Thyroid gland (tissue), 4 donors: ENCODE results near the gene ENTHD1. TPM values are rescaled to one million over a fixed set of nuclear protein-coding genes. Genes with fewer than 3 reads are reported as not detected.

Experiments
- DNase-seq, 2 donors: peaks; one replicate each; pipeline ENCODE4 v3.0.0-alpha.2; 2019
- H3K27ac ChIP-seq, 3 donors: fragments of 200-600 bp; sonication (generic); 1 replicate in 2 of 3; 2 replicates in 1 of 3; pipeline ENCODE4 v1.5.1; 2016 to 2019; ENCODE audit warnings: mild to moderate bottlenecking in 1 of 3, moderate library complexity in 1 of 3
- H3K27me3 ChIP-seq: fragments of 200-600 bp; sonication (generic); one replicate; pipeline ENCODE4 v1.5.1; 2019
- H3K36me3 ChIP-seq, 2 donors: fragments of 200-600 bp; sonication (generic); one replicate each; pipeline ENCODE4 v1.5.1; 2016 to 2019
- H3K4me1 ChIP-seq, 2 donors: fragments of 200-600 bp; sonication (generic); one replicate each; pipeline ENCODE4 v1.5.1; 2017 to 2019
- H3K4me3 ChIP-seq, 3 donors: fragments of 200-600 bp; sonication (generic); replicated peaks in 1 of 3; 1 replicate in 2 of 3; 2 replicates in 1 of 3; pipeline ENCODE4 v1.5.1; 2016; ENCODE audit warnings: mild to moderate bottlenecking in 1 of 3
- H3K9me3 ChIP-seq: fragments of 200-600 bp; sonication (generic); one replicate; pipeline ENCODE4 v1.5.1; 2017
- POLR2A ChIP-seq, 2 donors: fragments of 450-650 bp; IDR thresholded peaks; one replicate each; pipeline ENCODE4 v1.6.1; 2017; ENCODE audit warnings: antibody characterized with exemption in 2 of 2, mild to moderate bottlenecking in 2 of 2, moderate library complexity in 1 of 2
- WGBS, 2 donors: methylation state at CpG; one replicate each; pipeline ENCODE4 v1.1.5; 2017; 5-methylcytosine and 5-hydroxymethylcytosine counted together
- intact Hi-C: fragments of 100-400 bp; cut with DNase I; formaldehyde crosslinking; loops from one replicate; pipeline ENCODE4 v1.15.1; 2023
- total RNA-seq, 4 donors: library from RNA; depleted of rRNA; stranded (reverse); fragments of >200 nt; gene quantifications; one replicate each; pipeline ENCODE4 v1.2.3, GENCODE V29; 2016
- TF ChIP-seq, protein P1 (sequence below), 6 experiments: fragments of 200-600 bp in 3 of 6; fragments of 450-650 bp in 3 of 6; sonication (generic) in 3 of 6; IDR thresholded peaks; one replicate each; pipeline ENCODE4 v1.5.1; 2016 to 2019; ENCODE audit warnings: antibody characterized with exemption in 6 of 6, mild to moderate bottlenecking in 2 of 6, inconsistent platforms in 1 of 6, moderate library complexity in 1 of 6

The ENTHD1 gene
- total RNA-seq, 4 donors from 2014 or later, result 1.3 TPM; not detected in 3

DNA sequence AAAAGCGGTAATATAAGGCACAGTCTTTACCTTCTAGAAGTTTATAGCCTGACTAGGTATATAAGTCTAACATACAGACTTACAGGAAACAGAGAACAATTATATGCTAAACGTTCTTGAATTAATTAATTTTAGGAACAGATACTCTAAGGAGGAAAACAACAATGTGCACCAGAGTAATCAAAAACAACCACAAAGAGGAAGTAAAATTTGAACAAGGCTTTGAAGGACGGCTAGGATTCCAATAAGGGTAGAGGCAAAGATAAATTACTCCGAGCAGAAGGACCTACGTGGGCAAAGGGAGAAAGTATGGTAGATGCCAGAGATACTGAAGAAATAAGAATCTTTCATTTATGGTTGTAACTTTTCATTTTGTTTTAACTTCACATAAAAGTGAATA is 54.4 kb downstream of the ENTHD1 start:
- H3K27ac ChIP-seq, result no peak overlapping the region
- no peak for DNase-seq
- H3K9me3 ChIP-seq, result no peaks in the 10 kb centered on the region
- intact Hi-C loops, result no loop called here
- 78 to 85% methylated on average over 5 of the region's 5 CpGs for WGBS, 2 donors
- no peaks in the 10 kb centered on the region for H3K27me3 ChIP-seq
- H3K36me3 ChIP-seq, result no peaks in the 10 kb centered on the region
- no peak overlapping the region for H3K4me3 ChIP-seq
- no peaks in the 10 kb centered on the region for H3K4me1 ChIP-seq
- no peak for TF ChIP-seq POLR2A (IDR thresholded peaks at IDR 0.05)
- TF ChIP-seq, protein P1, sequence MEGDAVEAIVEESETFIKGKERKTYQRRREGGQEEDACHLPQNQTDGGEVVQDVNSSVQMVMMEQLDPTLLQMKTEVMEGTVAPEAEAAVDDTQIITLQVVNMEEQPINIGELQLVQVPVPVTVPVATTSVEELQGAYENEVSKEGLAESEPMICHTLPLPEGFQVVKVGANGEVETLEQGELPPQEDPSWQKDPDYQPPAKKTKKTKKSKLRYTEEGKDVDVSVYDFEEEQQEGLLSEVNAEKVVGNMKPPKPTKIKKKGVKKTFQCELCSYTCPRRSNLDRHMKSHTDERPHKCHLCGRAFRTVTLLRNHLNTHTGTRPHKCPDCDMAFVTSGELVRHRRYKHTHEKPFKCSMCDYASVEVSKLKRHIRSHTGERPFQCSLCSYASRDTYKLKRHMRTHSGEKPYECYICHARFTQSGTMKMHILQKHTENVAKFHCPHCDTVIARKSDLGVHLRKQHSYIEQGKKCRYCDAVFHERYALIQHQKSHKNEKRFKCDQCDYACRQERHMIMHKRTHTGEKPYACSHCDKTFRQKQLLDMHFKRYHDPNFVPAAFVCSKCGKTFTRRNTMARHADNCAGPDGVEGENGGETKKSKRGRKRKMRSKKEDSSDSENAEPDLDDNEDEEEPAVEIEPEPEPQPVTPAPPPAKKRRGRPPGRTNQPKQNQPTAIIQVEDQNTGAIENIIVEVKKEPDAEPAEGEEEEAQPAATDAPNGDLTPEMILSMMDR (IDR thresholded peaks at IDR 0.05), result no peak

DNA sequence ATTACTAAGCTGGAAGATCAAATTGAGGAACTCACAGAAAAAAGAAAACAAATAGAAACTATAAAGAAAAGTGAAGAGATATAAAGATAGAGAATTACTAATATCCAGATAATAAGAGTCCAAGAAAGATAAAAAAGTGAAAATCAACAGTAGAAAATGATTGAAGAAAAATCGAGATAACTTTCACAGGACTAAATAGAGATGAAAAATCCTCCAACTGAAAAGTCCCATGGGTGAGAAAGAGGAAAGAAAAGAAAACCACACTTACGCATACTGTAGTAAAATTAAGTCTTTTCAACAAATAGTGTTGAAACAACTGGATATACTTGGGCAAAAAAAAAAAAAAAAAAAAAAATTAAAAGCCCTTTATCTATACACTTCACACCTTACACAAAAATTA is 60.0 kb downstream of the ENTHD1 start:
- Histone ChIP-seq H3K9me3 (no peaks in the 10 kb centered on the region), H3K27ac (no peak overlapping the region), H3K36me3 (no peaks in the 10 kb centered on the region), H3K4me1 (no peaks in the 10 kb centered on the region), H3K4me3 (no peak overlapping the region), H3K27me3 (no peaks in the 10 kb centered on the region)
- DNase-seq, result no peak
- 82 to 84% methylated on average over 2 of the region's 2 CpGs for WGBS, 2 donors
- no peak for TF ChIP-seq POLR2A (IDR thresholded peaks at IDR 0.05)
- TF ChIP-seq, protein P1 (IDR thresholded peaks at IDR 0.05), result no peak
- intact Hi-C loops, result no loop called here

DNA sequence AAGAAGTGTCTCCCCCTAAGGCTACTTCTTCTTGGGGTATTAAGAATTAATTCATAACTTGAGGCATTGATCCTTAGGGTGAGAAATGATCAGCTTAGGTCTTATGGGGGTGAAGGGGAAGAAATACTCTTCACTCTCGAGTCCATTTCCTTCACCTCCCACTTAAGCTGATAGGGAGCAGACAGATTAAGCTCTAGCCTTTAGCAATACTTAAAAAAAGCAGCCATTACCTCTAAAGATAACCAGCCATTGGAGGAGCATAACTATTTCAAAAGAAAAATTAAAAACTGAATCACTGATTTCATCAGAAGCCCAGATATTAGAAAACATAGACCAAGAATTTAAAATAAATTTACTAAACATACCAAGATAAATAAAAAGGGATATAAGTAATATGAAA is 60.5 kb downstream of the ENTHD1 start:
- no peak for DNase-seq
- WGBS, 2 donors, result 0% methylated on average over 1 of the region's 1 CpG
- Histone ChIP-seq H3K4me3 (no peak overlapping the region), H3K36me3 (no peaks in the 10 kb centered on the region), H3K27me3 (no peaks in the 10 kb centered on the region), H3K9me3 (no peaks in the 10 kb centered on the region), H3K27ac (no peak overlapping the region), H3K4me1 (no peaks in the 10 kb centered on the region)
- no peak for TF ChIP-seq POLR2A (IDR thresholded peaks at IDR 0.05)
- TF ChIP-seq, protein P1 (IDR thresholded peaks at IDR 0.05), result no peak
- intact Hi-C loops, result no loop called here

DNA sequence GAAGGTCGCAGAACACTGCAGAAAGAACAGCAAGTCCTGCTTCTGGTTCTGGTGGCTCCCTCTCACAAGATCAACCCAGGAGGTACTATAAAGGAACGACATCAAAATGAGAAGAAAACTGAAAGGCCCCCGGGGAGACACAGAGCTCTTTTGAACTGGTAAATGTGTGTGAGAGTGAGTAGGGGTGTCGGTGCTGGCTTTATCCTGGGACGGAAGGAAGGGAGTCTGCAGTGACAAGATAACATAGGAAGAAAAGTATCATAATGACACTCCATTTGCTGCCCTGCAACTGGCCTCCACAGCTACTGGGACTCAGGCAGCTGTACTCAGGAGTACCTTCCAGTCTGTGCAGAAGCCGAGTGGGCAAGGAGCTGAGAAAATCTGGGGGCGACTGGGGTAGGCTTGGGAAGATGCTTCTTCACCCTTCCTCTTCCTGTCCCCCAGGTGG is 60.9 kb downstream of the ENTHD1 start:
- 67 to 74% methylated on average over 7 of the region's 7 CpGs for WGBS, 2 donors
- DNase-seq, result no peak
- intact Hi-C loops, result no loop called here
- Histone ChIP-seq H3K4me1 (no peaks in the 10 kb centered on the region), H3K36me3 (no peaks in the 10 kb centered on the region), H3K27me3 (no peaks in the 10 kb centered on the region), H3K4me3 (no peak overlapping the region), H3K27ac (no peak overlapping the region), H3K9me3 (no peaks in the 10 kb centered on the region)
- TF ChIP-seq, protein P1 (IDR thresholded peaks at IDR 0.05), result no peak
- TF ChIP-seq POLR2A (IDR thresholded peaks at IDR 0.05), result no peak

DNA sequence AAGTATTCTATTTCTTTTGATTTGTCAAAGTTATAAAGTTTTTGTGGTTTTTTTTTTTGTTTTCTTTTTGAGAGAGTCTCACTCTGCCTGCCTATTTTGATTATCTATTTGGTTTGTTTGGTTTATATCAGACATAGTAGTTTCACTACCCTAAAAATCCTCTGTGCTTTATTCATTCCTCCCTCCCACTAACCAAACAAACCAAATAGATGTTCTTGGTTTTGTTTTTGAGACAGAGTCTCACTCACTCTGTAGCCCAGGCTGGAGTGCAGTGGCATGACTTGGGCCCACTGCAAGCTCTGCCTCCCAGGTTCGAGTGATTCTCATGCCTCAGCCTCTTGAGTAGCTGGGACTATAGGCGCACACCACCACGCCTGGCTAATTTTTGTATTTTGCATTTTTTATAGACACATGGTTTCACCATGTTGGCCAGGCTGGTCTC is 67.9 kb downstream of the ENTHD1 start:
- H3K4me3 ChIP-seq, result no peak overlapping the region
- no peaks in the 10 kb centered on the region for H3K27me3 ChIP-seq
- H3K9me3 ChIP-seq, result no peaks in the 10 kb centered on the region
- DNase-seq, result no peak
- no peaks in the 10 kb centered on the region for H3K36me3 ChIP-seq
- 80 to 85% methylated on average over 3 of the region's 3 CpGs for WGBS, 2 donors
- no peaks in the 10 kb centered on the region for H3K4me1 ChIP-seq
- no peak overlapping the region for H3K27ac ChIP-seq
- TF ChIP-seq POLR2A (IDR thresholded peaks at IDR 0.05), result no peak
- TF ChIP-seq, protein P1 (IDR thresholded peaks at IDR 0.05), result no peak
- intact Hi-C loops, result no loop called here
